RWPE1 (cell line): ENCODE data around the gene SEMA3B.
"Not testable (repeated sequence)": the region's sequence is repeated elsewhere in the genome, so short reads cannot be mapped to it uniquely, and the experiment has no call there.

ENCODE experiments used
- CTCF ChIA-PET: fragments of 350-600 bp; sonication (Branson Sonifier 250); formaldehyde crosslinking; extraction: SDS; loops from one replicate; lab custom pipeline; 2021; lab: Yijun Ruan, JAX
- POLR2A ChIA-PET: fragments of 400-600 bp; formaldehyde crosslinking; extraction: SDS; loops from one replicate; lab custom pipeline; 2020; ENCODE audit warnings: antibody characterized with exemption; ENCODE audit not compliant: low non-redundant PET; lab: Yijun Ruan, JAX
- DNase-seq: peaks from one replicate; pipeline ENCODE4 v3.0.0; 2012; ENCODE audit warnings: low spot score
- H3K27ac ChIP-seq: fragments of 450-650 bp; 2 replicates; pipeline ENCODE4 v1.5.1; 2017
- TF ChIP-seq, protein P1 (sequence below): fragments of 450-650 bp; conservative IDR thresholded peaks from 2 replicates; pipeline ENCODE4 v1.5.1; 2017; ENCODE audit warnings: low read depth, mild to moderate bottlenecking

The SEMA3B gene

DNA sequence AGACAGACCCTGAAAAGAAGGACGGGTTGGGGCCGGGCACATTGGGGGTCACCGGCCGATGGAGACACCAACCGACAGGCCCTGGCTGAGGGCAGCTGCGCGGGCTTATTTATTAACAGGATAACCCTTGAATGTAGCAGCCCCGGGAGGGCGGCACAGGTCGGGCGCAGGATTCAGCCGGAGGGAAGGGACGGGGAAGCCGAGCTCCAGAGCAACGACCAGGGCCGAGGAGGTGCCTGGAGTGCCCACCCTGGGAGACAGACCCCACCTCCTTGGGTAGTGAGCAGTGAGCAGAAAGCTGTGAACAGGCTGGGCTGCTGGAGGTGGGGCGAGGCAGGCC lies 7.8 kb downstream of the SEMA3B start:
- CTCF ChIA-PET: interaction anchor here (0.6 kb wide), 1 partner anchor 25 kb away, joined by 3 read pairs; no protein-coding TSS in a partner anchor

DNA sequence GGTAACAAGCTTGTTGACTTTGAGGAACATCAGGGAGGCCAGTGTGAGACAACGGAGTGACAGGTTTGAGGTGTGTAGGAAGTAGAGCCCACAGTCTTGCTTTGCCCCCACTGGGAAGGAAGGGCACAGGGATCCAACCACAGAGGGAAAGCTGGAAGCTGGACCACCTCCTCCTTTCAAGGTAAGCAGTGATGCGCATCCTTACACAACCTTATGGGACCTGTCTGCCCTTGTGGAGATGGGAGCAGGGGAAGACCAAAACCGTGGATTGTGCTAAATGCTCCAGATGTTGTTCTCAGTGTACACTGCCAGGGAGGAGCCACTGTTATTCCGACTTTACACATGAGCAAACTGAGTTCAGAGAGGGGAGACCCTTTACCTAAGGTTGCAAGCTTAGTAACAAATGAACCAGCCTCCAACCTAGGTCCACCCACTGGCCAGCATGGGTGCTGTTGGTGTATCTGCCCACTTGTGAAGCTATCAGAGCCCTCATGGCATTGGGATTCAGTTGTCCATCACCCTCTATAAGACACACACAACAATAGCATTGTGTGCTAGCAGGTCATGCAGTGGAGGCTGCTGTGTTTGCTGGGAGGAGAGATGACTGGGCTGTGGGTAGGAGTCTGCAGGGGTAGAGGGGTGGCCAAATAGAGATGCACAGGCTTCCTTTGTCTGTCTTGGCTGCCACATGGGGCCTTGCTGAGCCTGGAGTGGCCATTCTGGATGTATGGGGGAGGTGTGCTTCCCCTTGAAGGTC lies 9.4 kb downstream of the SEMA3B start:
- CTCF ChIA-PET: no interaction called here
- TF ChIP-seq, protein P1, sequence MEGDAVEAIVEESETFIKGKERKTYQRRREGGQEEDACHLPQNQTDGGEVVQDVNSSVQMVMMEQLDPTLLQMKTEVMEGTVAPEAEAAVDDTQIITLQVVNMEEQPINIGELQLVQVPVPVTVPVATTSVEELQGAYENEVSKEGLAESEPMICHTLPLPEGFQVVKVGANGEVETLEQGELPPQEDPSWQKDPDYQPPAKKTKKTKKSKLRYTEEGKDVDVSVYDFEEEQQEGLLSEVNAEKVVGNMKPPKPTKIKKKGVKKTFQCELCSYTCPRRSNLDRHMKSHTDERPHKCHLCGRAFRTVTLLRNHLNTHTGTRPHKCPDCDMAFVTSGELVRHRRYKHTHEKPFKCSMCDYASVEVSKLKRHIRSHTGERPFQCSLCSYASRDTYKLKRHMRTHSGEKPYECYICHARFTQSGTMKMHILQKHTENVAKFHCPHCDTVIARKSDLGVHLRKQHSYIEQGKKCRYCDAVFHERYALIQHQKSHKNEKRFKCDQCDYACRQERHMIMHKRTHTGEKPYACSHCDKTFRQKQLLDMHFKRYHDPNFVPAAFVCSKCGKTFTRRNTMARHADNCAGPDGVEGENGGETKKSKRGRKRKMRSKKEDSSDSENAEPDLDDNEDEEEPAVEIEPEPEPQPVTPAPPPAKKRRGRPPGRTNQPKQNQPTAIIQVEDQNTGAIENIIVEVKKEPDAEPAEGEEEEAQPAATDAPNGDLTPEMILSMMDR: no peak

More for the DNA sequence above, 7.8 kb downstream of the SEMA3B start:
- no peak for DNase-seq
- POLR2A ChIA-PET: no interaction called here
- no peak overlapping the region for H3K27ac ChIP-seq
- TF ChIP-seq, protein P1: no peak

DNA sequence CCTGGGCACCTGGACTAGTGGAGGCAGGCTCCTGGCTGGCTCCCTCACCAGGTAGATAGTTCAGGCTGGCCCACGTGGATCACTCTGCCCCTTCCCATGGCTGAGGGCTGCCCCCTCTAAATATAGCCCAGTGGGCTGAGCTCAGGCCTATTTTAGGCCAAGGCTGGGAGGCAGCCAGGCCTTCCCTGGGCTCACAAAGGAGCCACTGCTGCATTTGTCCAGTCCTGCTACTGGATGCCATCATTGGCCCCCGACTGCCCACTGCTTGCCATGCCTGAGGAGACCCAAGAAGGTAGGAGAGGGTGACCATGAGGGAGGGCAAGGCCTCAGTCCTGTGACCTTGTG lies 9.9 kb downstream of the SEMA3B start, which contains the start of gene LSMEM2:
Gene LSMEM2, plus strand, starts transcription at position 208 of the 345 bp plus-strand sequence. Its CDS starts 27 bp downstream, at position 235.
- DNase-seq: no peak
- TF ChIP-seq, protein P1: no peak
- CTCF ChIA-PET: no interaction called here
- peak within 1 kb of the TSS; percentile 27 for H3K27ac ChIP-seq
- POLR2A ChIA-PET: no interaction called here

More for the DNA sequence above, 9.4 kb downstream of the SEMA3B start:
- no peak for DNase-seq
- POLR2A ChIA-PET: no interaction called here
- H3K27ac ChIP-seq: peak overlapping the region; percentile 27

DNA sequence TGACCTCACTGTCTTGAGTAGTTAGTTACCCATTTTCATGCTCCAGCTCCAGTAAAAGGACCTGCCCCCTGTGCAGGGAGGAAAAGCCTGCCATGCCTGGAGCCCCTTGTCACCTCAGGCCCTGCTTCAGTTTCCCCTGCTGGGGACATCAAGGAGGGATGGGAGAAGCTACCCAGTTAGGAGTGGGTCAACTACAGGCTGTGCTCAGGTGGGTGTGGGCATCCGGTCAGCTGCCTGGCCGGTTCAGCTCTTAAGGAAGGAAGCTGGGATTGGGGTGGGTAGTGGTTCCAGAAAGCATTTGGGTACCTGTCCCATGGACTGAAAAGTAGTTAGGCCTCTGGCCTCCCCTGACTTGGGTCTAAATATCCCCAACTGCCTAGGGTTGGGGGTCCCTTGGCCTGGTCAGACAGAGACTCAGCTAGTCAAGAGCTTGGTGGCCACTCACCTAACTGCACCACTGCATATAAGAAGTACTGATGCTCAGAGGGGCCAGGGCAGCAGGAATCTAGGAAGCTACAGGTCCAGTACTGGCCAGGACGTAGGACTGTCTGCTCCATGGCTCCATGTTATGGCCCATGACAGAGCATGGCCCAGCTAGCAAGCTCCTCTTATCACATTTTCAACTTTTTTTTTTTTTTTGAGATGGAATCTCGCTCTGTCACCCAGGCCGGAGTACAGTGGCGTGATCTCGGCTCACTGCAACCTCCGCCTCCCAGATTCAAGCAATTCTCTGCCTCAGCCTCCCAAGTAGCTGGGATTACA lies 10.5 kb downstream of the SEMA3B start:
- H3K27ac ChIP-seq: peak overlapping the region; percentile 6; the same call in 1 of the 2 replicates
- TF ChIP-seq, protein P1: no peak
- POLR2A ChIA-PET: interaction anchor here (0.6 kb wide), 1 partner anchor 52 kb away, joined by 6 read pairs; no protein-coding TSS in a partner anchor
- no peak for DNase-seq
- CTCF ChIA-PET: interaction anchor here (0.6 to 0.7 kb wide), 3 partner anchors 53 to 69 kb away, joined by 3 read pairs; no protein-coding TSS in a partner anchor

DNA sequence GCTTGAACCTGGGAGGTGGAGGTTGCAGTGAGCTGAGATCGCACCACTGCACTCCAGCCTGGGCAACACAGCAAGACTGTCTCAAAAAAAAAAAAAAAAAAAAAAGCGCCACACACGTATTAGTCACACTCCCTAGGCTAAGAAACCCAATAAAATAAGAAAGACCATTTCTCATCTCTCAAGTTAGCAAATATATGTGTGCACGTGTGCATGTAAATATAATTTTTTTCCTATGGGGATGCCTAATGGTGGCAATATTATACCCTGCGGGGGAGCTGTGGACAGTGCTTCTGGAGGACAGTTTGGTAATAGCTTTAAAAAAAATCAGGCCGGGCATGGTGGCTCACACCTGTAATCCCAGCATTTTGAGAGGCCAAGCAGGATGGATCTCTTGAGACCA lies 15.2 kb downstream of the SEMA3B start:
- POLR2A ChIA-PET: interaction anchor here (0.5 kb wide), 1 partner anchor 1399 kb away, joined by 6 read pairs; no protein-coding TSS in a partner anchor

DNA sequence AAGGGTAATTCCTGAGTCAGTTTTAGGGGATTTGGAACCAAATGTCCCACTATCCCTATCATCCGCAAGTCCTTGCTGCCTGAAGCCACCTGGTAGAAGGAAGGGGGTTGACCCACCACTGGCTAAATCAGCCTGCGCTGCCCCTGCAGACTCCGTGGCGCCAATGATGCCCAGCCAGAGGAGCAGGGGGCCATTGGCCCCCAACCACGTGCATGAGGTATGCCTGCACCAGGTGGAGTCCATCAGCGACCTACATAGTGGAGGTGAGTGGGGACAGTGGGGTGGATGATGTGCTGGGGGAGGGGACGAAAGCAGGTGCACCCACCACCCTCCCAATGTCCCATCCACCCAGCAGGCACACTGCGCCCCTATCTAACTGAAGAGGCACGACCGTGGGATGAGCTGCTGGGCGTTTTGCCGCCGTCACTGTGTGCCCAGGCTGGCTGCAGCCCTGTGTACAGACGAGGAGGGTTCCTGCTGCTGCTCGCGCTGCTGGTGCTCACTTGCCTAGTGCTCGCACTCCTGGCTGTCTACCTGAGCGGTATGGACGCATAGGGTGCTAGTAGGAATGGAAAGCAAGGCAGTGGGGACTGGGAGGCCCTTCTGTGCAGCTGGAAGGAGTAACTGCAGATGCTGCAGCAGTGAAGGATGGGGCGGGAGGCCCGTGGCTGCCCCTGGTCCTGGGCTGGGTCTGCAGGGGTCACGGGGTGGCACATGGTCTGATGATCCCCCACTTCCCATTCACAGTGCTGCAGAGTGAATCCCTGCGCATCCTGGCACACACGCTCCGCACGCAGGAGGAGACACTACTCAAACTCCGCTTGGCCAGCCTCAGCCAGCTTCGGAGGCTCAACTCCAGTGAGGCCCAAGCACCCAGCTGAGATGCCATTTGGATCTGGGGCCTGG lies 17.6 kb downstream of the SEMA3B start:
- DNase-seq: no peak
- ChIA-PET CTCF (no interaction called here), POLR2A (no interaction called here)
- H3K27ac ChIP-seq: peak overlapping the region; percentile 93
- TF ChIP-seq, protein P1: no peak

More for the DNA sequence above, 15.2 kb downstream of the SEMA3B start:
- DNase-seq, CTCF ChIA-PET: not testable (repeated sequence)
- peak overlapping the region; percentile 29; the same call in 1 of the 2 replicates for H3K27ac ChIP-seq
